GM18519 (cell line): Measurements from ENCODE around the gene WDR33.
"Not testable (repeated sequence)": the region's sequence is repeated elsewhere in the genome, so short reads cannot be mapped to it uniquely, and the experiment has no call there.

Experiments
- ATAC-seq: cut with Tn5 transposase; IDR thresholded peaks from one replicate; pipeline ENCODE4 v1.9.1; 2021; ENCODE audit warnings: mild to moderate bottlenecking, moderate library complexity; ENCODE audit not compliant: unreplicated experiment, low FRiP score

WDR33 gene

GRCh38 chr2:127810619-127811396 is at the start of gene WDR33:
WDR33 (minus strand) TSS chr2:127811171; CDS start chr2:127770981, 40,190 bp downstream.
- peak; percentile 94 for ATAC-seq

DNA sequence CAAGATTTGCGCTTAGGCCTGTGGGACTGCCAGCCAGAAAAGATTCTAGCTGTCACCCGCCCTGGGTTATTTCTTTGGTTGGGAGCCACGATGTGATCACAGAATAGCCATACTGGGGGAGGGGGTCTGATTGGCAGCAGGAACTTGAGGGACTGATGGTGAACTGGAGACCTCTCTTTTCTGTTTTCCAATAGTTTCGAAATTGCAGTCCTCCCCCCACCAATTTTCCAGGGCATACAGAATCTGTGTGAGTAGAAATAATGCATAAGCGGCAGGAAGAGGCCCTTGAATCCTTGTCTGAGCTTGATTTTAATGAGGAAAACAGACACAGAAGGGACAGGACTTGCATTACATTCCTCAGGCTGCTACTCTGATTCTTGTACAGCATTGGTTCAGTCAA is 49.2 kb upstream of the WDR33 start:
- ATAC-seq: no peak

GRCh38 chr2:127859712-127860085 is 48.7 kb upstream of the WDR33 start:
- ATAC-seq: no peak

- no peak for ATAC-seq
These were observed 46.4 kb upstream of the WDR33 start for GRCh38 chr2:127857265-127857808.

DNA sequence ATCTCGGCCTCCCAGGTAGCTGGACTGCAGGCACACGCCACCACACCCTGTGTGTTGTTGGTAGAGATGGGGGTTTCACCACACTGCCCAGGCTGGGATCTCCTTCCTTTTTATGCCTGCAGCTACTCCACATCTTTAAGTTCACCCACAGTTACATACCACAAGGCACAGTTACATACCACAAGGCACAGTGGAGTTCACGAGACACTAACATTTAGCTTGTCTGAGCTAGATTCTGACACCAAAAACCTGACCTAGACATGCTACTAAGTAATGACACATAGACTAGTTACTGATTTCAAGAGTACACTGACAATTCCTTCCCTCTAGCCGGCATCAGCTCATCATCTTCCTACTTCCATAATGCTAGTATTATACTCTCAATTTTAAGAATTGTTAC is 42.7 kb upstream of the WDR33 start:
- no peak for ATAC-seq

GRCh38 chr2:127852388-127852787 is 41.4 kb upstream of the WDR33 start:
- ATAC-seq: no peak

DNA sequence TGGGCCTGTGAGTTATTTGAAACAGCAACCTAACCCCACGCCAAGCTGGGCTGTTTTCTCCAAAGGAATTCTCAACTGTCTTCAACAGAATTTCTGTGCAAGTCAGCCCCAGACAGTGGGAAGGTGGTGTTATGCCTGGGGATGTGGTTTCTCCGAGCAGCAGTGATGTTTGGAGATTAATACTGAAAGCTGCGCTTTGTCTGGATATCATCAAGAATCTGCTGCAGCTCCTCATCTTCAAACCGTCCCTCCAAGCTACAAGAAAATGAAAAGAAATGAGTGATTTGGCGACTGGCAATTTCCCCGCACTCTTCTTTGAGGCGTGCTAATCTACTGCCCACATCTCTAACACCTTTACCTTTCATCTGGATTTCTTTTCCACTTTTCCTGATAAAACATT is 37.0 kb upstream of the WDR33 start:
- no peak for ATAC-seq

DNA sequence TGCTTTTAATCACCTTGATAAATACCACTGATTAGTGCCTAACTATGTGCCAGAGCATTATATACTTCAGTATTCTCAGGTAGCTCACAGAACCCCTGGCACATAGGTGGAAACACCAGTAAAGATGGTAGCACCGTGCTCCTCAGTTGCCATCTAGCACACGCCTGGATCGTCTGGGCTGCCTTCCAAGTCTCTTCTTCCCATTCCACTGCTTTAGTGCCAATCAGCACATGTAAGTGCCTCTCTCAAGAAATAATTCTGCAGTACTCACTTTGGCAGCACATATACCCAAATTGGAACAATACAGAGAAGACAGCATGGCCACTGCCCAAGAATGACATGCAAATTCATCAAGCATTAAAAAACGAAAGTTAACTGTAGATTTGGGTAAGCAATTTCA is 34.0 kb upstream of the WDR33 start:
- no peak for ATAC-seq

GRCh38 chr2:127843677-127844076 is 32.7 kb upstream of the WDR33 start:
- ATAC-seq: no peak

DNA sequence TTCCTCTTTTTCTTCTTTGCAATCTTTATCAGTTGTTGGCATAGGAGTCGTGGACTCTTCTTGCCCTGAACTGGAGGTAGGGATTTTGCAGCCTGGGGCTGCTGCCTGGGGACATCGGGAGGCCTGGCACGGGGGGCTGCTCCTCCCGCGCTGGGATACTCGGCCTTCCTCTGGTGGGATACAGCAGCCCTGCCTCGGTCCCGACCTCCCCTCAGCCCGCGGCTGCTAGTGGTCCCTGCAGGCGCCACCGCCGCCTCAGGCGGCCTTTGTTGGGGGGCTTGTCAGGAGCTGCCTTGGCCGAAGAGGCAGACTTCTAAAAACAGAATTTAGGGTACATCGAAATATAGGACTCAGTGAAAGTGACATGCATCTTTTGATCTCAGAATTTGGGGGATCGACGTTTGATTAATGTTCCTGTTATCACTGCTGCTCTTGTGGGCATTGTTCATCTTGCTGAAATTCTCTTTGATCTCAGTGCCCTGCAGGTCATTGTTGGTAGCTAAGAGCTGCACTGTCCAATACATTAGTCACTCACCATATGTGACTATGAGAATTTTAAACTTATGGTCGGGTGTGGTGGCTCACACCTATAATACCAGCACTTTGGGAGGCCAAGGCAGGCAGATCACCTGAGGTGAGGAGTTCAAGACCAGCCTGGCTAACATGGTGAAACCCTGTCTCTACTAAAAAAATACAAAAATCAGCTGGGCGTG is 30.7 kb upstream of the WDR33 start:
- no peak for ATAC-seq

- no peak for ATAC-seq
These were observed 29.9 kb upstream of the WDR33 start for GRCh38 chr2:127840893-127841292.

DNA sequence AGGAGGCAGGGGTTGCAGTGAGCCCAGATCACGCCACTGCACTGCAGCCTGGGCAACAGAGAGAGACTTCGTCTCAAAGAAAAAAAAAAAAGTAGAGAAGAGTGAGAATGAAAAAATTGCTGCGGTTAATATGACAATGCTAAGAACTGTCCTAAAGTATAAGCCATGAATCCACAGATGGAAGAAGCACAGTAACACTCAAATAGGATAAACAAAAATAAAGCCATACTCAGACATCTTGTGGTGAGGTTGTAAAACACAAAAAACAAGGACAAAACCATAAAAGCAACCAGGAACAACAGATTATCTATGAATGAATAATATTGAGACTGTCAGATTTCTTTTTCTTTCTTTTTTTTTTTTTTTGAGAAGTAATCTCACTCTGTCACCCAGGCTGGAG is 24.0 kb upstream of the WDR33 start:
- no peak for ATAC-seq

DNA sequence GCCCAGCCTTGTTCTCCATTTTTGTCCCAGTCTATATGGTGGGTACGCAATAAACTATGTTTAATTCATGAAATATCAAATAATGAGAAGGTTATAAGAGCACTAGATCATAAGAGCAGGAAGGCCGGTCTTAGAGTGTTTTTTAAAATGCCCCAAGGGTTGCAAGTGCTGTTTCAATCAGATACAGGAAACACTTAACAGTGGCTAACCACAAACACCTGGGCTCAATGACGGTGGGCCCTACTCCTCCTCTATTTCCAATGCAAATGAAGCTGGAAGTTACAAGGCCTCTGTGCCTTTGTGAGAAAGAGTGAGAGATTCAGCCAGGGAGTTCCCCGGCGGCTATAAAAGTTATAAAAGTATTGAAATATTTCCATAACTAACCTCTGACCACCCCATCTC is 18.9 kb upstream of the WDR33 start:
- peak; percentile 97 for ATAC-seq

GRCh38 chr2:127826708-127827107 is 15.7 kb upstream of the WDR33 start:
- not testable (repeated sequence) for ATAC-seq

GRCh38 chr2:127826047-127826446 is 15.1 kb upstream of the WDR33 start:
- ATAC-seq: no peak

DNA sequence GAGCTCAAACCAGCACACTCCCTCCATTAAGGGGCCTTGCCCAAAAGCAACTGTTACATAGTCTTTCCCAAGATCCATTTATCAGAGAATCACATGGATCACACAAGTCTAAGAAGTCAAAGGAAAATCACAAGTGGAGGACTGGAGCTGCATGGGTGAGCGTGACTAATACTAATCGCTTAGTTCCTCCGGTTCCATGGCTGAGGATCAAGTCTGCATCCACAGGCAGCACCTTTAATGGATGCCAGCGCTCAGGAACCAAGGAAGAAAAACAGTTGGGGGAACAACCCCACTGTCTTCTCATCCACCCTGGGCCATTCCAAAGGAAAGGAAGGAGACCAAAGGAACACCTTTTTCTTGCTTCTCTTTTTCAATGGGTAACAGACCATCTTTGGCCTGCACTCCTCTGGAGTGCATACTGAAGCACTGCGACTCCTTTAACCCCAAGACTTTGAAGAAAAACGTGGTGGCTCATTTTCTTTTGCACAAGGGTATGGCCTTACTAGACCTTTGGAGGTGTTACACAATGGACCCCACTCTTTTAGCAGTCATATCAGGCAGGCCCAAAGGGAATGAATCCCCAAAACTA is 9.2 kb upstream of the WDR33 start:
- no peak for ATAC-seq

GRCh38 chr2:127818794-127819425 is 7.9 kb upstream of the WDR33 start:
- ATAC-seq: no peak

DNA sequence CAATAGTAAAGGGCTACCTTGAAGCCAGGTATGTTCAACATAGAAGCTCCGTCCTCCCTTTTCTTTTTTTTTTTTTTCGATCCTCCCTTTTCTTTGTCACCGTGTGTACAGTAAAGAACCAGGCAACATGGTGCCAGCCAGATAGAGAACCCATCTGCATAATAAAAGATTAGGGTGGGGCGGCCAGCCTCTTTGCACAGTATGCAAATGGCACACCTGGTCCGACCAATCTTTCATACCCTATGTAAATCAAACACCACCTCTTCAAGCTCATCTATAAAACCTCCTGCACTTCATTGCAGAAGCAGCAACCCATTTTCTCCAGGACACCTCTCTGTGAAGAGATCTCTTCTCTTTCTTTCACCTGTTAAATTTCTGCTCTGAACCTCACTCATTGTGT is 7.3 kb upstream of the WDR33 start:
- ATAC-seq: no peak

DNA sequence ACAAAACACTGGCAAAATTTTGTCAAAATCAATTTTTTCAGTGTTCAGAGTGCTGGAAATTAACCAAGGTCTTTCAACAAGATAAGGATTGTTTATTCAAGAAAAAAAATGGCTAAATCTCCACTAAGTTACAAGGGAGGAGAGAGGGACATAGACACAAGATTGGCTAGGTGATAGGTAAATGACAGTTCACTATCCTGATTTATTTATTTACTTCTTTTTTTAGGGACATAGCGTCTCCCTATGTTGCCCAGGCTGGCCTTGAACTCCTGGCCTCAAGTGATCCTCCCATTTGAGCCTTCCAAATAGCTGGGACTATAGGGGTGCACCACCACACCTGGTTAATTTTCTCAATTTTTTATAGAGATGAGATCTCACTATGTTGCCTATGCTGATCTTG is 3.7 kb upstream of the WDR33 start:
- ATAC-seq: no peak

GRCh38 chr2:127812441-127812840 is 1.5 kb upstream of the WDR33 start:
- ATAC-seq: not testable (repeated sequence)
